PC-3 (cell line): Measurements from ENCODE around the gene UGT1A8. TPM values are rescaled to one million over a fixed set of nuclear protein-coding genes. Genes with fewer than 3 reads are reported as not detected.

Experiments
- ATAC-seq: fragments of 200-7000 bp; cut with Tn5 transposase; 2 replicates; pipeline ENCODE4 v1.9.1; 2020; ENCODE audit warnings: mild to moderate bottlenecking, moderate library complexity
- BruUV-seq: library from RNA; stranded (reverse); fragments of 400-500 nt; replicated peaks from 2 replicates; lab custom pipeline; 2021; lab: Mats Ljungman, UMichigan
- CTCF ChIA-PET: fragments of 300-600 bp; sonication (Branson Sonifier 250); formaldehyde crosslinking; loops from one replicate; lab custom pipeline; 2022; ENCODE audit warnings: antibody characterized with exemption; lab: Charles Lee
- POLR2A ChIA-PET: fragments of 300-600 bp; sonication (Branson Sonifier 250); formaldehyde crosslinking; loops from one replicate; lab custom pipeline; 2022; ENCODE audit warnings: antibody characterized with exemption; ENCODE audit not compliant: unreplicated experiment; lab: Charles Lee
- DNase-seq: peaks from one replicate; pipeline ENCODE4 v3.0.0-alpha.2; 2015
- H2AFZ ChIP-seq: fragments of 300-600 bp; sonication (generic); 2 replicates; pipeline ENCODE4 v1.6.0; 2016; ENCODE audit warnings: antibody characterized with exemption, low read length
- H3F3A ChIP-seq: fragments of 300-600 bp; sonication (generic); one replicate; pipeline ENCODE4 v1.6.0; 2017; ENCODE audit warnings: antibody characterized with exemption, low read length, control low read depth, mild to moderate bottlenecking; ENCODE audit not compliant: unreplicated experiment
- H3K27ac ChIP-seq: fragments of 300-600 bp; sonication (generic); 2 replicates; pipeline ENCODE4 v1.5.1; 2016; ENCODE audit warnings: mild to moderate bottlenecking, low read length
- H3K27me3 ChIP-seq: fragments of 300-600 bp; sonication (generic); 2 replicates; pipeline ENCODE4 v1.6.1; 2016; ENCODE audit warnings: low read length, mixed read lengths
- H3K36me3 ChIP-seq: fragments of 300-600 bp; sonication (generic); 2 replicates; pipeline ENCODE4 v1.6.1; 2016; ENCODE audit warnings: low read depth, mixed run types, low read length, mixed read lengths
- H3K4me1 ChIP-seq: fragments of 300-600 bp; sonication (generic); 2 replicates; pipeline ENCODE4 v1.5.1; 2016; ENCODE audit warnings: low read length; ENCODE audit not compliant: insufficient read depth
- H3K4me2 ChIP-seq: fragments of 300-600 bp; sonication (generic); 2 replicates; pipeline ENCODE4 v1.6.0; 2016; ENCODE audit warnings: low read length
- H3K4me3 ChIP-seq: fragments of 300-600 bp; sonication (generic); 2 replicates; pipeline ENCODE4 v1.5.1; 2016; ENCODE audit warnings: mild to moderate bottlenecking, low read length, mixed read lengths
- H3K79me2 ChIP-seq: fragments of 300-600 bp; sonication (generic); 2 replicates; pipeline ENCODE4 v1.6.1; 2017; ENCODE audit warnings: low read length, mixed read lengths
- H3K9ac ChIP-seq: fragments of 300-600 bp; sonication (generic); 2 replicates; pipeline ENCODE4 v1.6.0; 2016; ENCODE audit warnings: mild to moderate bottlenecking, low read length
- H3K9me2 ChIP-seq: fragments of 300-600 bp; sonication (generic); replicated peaks from 2 replicates; pipeline ENCODE4 v1.6.1; 2016; ENCODE audit warnings: mixed run types, low read length, mixed read lengths
- H3K9me3 ChIP-seq: fragments of 300-600 bp; sonication (generic); 2 replicates; pipeline ENCODE4 v1.6.1; 2016; ENCODE audit warnings: low read length, mixed read lengths
- H4K20me1 ChIP-seq: fragments of 300-600 bp; sonication (generic); 2 replicates; pipeline ENCODE4 v1.6.1; 2016; ENCODE audit warnings: low read length, mixed read lengths
- CTCF ChIP-seq: fragments of 300-600 bp; sonication (generic); conservative IDR thresholded peaks from 2 replicates; pipeline ENCODE4 v1.5.1; 2017; ENCODE audit warnings: antibody characterized with exemption, low read depth, mild to moderate bottlenecking, low read length
- EZH2 ChIP-seq: fragments of 300-600 bp; sonication (generic); IDR thresholded peaks from one replicate; pipeline ENCODE4 v1.6.1; 2017; ENCODE audit warnings: antibody characterized with exemption, mild to moderate bottlenecking, low read length; ENCODE audit not compliant: unreplicated experiment
- EZH2phosphoT487 ChIP-seq: fragments of 300-600 bp; sonication (generic); IDR thresholded peaks from 2 replicates; pipeline ENCODE4 v1.6.1; 2018; ENCODE audit warnings: mild to moderate bottlenecking, antibody characterized with exemption, low read length, borderline replicate concordance
- intact Hi-C: fragments of 100-400 bp; cut with micrococcal nuclease; formaldehyde crosslinking; loops from 2 replicates; pipeline ENCODE4 v1.9.0; 2023
- total RNA-seq: library from RNA; depleted of rRNA; stranded (reverse); fragments of >200 nt; gene quantifications from 2 replicates; pipeline ENCODE4 v1.2.3, GENCODE V29; 2014

UGT1A8 gene
- total RNA-seq, 1 experiment from 2014 or later = not detected

GRCh38 chr2:233679196-233679595, 61.8 kb downstream of the UGT1A8 start:
- TF ChIP-seq CTCF (no peak), EZH2 (no peak)
- intact Hi-C loops = no loop called here
- Histone ChIP-seq H3F3A (no peaks in the 10 kb centered on the region), H3K4me2 (no peak overlapping the region), H3K4me1 (no peaks in the 10 kb centered on the region), H3K36me3 (no peaks in the 10 kb centered on the region), H3K9me3 (no peaks in the 10 kb centered on the region), H3K4me3 (no peak overlapping the region), H2AFZ (no peak overlapping the region), H3K27me3 (no peaks in the 10 kb centered on the region), H3K9ac (no peak overlapping the region), H3K79me2 (no peaks in the 10 kb centered on the region), H4K20me1 (no peaks in the 10 kb centered on the region), H3K9me2 (no peaks in the 10 kb centered on the region; the same call in 1 of the 2 replicates), H3K27ac (no peak overlapping the region)
- DNase-seq (no peak), ATAC-seq (peak; percentile 35; the same call in 1 of the 2 replicates)
- CTCF ChIA-PET = no interaction called here
- no TSS peak for BruUV-seq
- POLR2A ChIA-PET = no interaction called here

- Histone ChIP-seq H3K9me2 (no peaks in the 10 kb centered on the region; the same call in 1 of the 2 replicates), H3K27ac (no peak overlapping the region), H3K9me3 (no peaks in the 10 kb centered on the region), H2AFZ (no peak overlapping the region), H4K20me1 (no peaks in the 10 kb centered on the region), H3K9ac (no peak overlapping the region), H3K4me3 (no peak overlapping the region), H3K36me3 (no peaks in the 10 kb centered on the region), H3K4me1 (0 out of 2 replicates have a peak, but pooled peaks cover 7% of the 10 kb centered on the region), H3K27me3 (no peaks in the 10 kb centered on the region), H3K4me2 (no peak overlapping the region), H3F3A (no peaks in the 10 kb centered on the region), H3K79me2 (no peaks in the 10 kb centered on the region)
- intact Hi-C loops = no loop called here
- ATAC-seq (no peak), DNase-seq (no peak)
- POLR2A ChIA-PET = no interaction called here
- CTCF ChIA-PET = interaction anchor here (1.0 kb wide), 1 partner anchor 127 kb away, joined by 4 read pairs; no protein-coding TSS in a partner anchor
- TF ChIP-seq EZH2phosphoT487 (no peak), CTCF (no peak), EZH2 (no peak)
- no TSS peak for BruUV-seq
These were observed 63.1 kb downstream of the UGT1A8 start for GRCh38 chr2:233680361-233681045.

GRCh38 chr2:233681521-233682099, 64.2 kb downstream of the UGT1A8 start, which contains the start of gene UGT1A7:
UGT1A7 (plus strand) TSS chr2:233681901; CDS start chr2:233681938, 37 bp downstream.
- intact Hi-C loops = no loop called here
- no peak within 1 kb of the TSS for H3K4me2 ChIP-seq
- no peak within 1 kb of the TSS for H3K27ac ChIP-seq
- H3K9ac ChIP-seq = no peak within 1 kb of the TSS
- H2AFZ ChIP-seq = no peak within 1 kb of the TSS
- ATAC-seq = no peak
- H3K9me3 ChIP-seq = no peaks in the 10 kb centered on the region
- no peaks in the 10 kb centered on the region for H4K20me1 ChIP-seq
- H3K4me3 ChIP-seq = no peak within 1 kb of the TSS
- 0 out of 2 replicates have a peak, but pooled peaks cover 7% of the 10 kb centered on the region for H3K4me1 ChIP-seq
- no TSS peak for BruUV-seq
- no peaks in the 10 kb centered on the region; the same call in 1 of the 2 replicates for H3K9me2 ChIP-seq
- no peaks in the 10 kb centered on the region for H3K79me2 ChIP-seq
- DNase-seq = no peak
- CTCF ChIA-PET = no interaction called here
- no peaks in the 10 kb centered on the region for H3K27me3 ChIP-seq
- TF ChIP-seq EZH2phosphoT487 = no peak
- TF ChIP-seq CTCF = no peak
- no peak for TF ChIP-seq EZH2
- POLR2A ChIA-PET = no interaction called here
- no peaks in the 10 kb centered on the region for H3K36me3 ChIP-seq
- H3F3A ChIP-seq = no peaks in the 10 kb centered on the region
